T1000 (cell line): ENCODE measurements around the gene DNAJC17.

Source experiments
- DNase-seq: peaks from one replicate; lab custom pipeline; 2025; ENCODE audit warnings: mixed read lengths; lab: John Stamatoyannopoulos, UW

DNAJC17 gene

GRCh38 chr15:40766194-40766815 lies 41.0 kb downstream of the DNAJC17 start:
- DNase-seq = no peak

GRCh38 chr15:40764629-40765103 lies 42.6 kb downstream of the DNAJC17 start:
- no peak for DNase-seq

GRCh38 chr15:40763801-40764628 lies 43.3 kb downstream of the DNAJC17 start, which contains the start of gene GCHFR:
GCHFR (plus strand) TSS chr15:40764068; CDS start chr15:40764181, 113 bp downstream.
- no peak for DNase-seq

GRCh38 chr15:40762919-40763800 lies 44.1 kb downstream of the DNAJC17 start:
- DNase-seq = no peak

GRCh38 chr15:40759961-40760360 lies 47.3 kb downstream of the DNAJC17 start:
- no peak for DNase-seq

GRCh38 chr15:40756938-40757337 lies 50.3 kb downstream of the DNAJC17 start:
- no peak for DNase-seq

- no peak for DNase-seq
Measured at GRCh38 chr15:40755812-40756208, 51.5 kb downstream of the DNAJC17 start.

- peak; percentile 86 for DNase-seq
Measured at GRCh38 chr15:40754883-40755811, 52.1 kb downstream of the DNAJC17 start, which contains the start of gene RMDN3. RMDN3 (minus strand) TSS chr15:40755254; CDS start chr15:40754783, 471 bp downstream.

GRCh38 chr15:40754574-40754882 lies 52.7 kb downstream of the DNAJC17 start:
- DNase-seq = no peak

- no peak for DNase-seq
Measured at GRCh38 chr15:40751745-40752144, 55.5 kb downstream of the DNAJC17 start.

GRCh38 chr15:40750885-40751284 lies 56.4 kb downstream of the DNAJC17 start:
- no peak for DNase-seq

GRCh38 chr15:40749151-40749630 lies 58.1 kb downstream of the DNAJC17 start:
- no peak for DNase-seq

GRCh38 chr15:40747685-40748631 lies 59.3 kb downstream of the DNAJC17 start:
- no peak for DNase-seq

- DNase-seq = no peak
Measured at GRCh38 chr15:40746916-40747418, 60.3 kb downstream of the DNAJC17 start.

GRCh38 chr15:40744815-40745152 lies 62.5 kb downstream of the DNAJC17 start:
- DNase-seq = no peak

GRCh38 chr15:40743921-40744814 lies 63.1 kb downstream of the DNAJC17 start:
- DNase-seq = no peak

GRCh38 chr15:40743485-40743901 lies 63.8 kb downstream of the DNAJC17 start:
- no peak for DNase-seq

- DNase-seq = no peak
Measured at GRCh38 chr15:40739854-40740253, 67.4 kb downstream of the DNAJC17 start.

GRCh38 chr15:40739047-40739446 lies 68.2 kb downstream of the DNAJC17 start:
- DNase-seq = no peak
